Progenitor cell of endocrine pancreas (in vitro differentiated cells): ENCODE data around the gene ATG7. TPM values are rescaled to one million over a fixed set of nuclear protein-coding genes. Genes with fewer than 3 reads are reported as not detected.

ENCODE experiments used
- DNase-seq: peaks from one replicate; pipeline ENCODE4 v3.0.0; 2021; ENCODE audit warnings: low spot score; ENCODE audit not compliant: unreplicated experiment
- H3K27ac Mint-ChIP-seq: 2 replicates; pipeline ENCODE4 v1.8.0; 2021; ENCODE audit warnings: mild to moderate bottlenecking, moderate library complexity, mixed read lengths
- H3K27me3 Mint-ChIP-seq: 2 replicates; pipeline ENCODE4 v1.8.0; 2021; ENCODE audit warnings: mixed read lengths
- H3K36me3 Mint-ChIP-seq: 2 replicates; pipeline ENCODE4 v1.8.0; 2022; ENCODE audit warnings: mixed read lengths; ENCODE audit not compliant: insufficient read depth
- H3K4me1 Mint-ChIP-seq: 2 replicates; pipeline ENCODE4 v1.8.0; 2021; ENCODE audit warnings: low read depth, mixed read lengths
- H3K4me3 Mint-ChIP-seq: 2 replicates; pipeline ENCODE4 v1.8.0; 2021; ENCODE audit warnings: low read depth, mild to moderate bottlenecking, moderate library complexity, mixed read lengths
- H3K9me3 Mint-ChIP-seq: 2 replicates; pipeline ENCODE4 v1.8.0; 2021; ENCODE audit warnings: low read depth, mixed read lengths
- total RNA-seq: library from RNA; stranded (reverse); gene quantifications from 2 replicates; pipeline ENCODE4 v1.2.1, GENCODE V29; 2021
- TF ChIP-seq, protein P1 (sequence below): fragments of 200-600 bp; sonication (generic); IDR thresholded peaks from one replicate; pipeline ENCODE4 v1.5.0; 2021; ENCODE audit warnings: antibody characterized with exemption, mild to moderate bottlenecking; ENCODE audit not compliant: unreplicated experiment

Gene ATG7
- total RNA-seq, 1 donor from 2014 or later = 29.1 TPM

DNA sequence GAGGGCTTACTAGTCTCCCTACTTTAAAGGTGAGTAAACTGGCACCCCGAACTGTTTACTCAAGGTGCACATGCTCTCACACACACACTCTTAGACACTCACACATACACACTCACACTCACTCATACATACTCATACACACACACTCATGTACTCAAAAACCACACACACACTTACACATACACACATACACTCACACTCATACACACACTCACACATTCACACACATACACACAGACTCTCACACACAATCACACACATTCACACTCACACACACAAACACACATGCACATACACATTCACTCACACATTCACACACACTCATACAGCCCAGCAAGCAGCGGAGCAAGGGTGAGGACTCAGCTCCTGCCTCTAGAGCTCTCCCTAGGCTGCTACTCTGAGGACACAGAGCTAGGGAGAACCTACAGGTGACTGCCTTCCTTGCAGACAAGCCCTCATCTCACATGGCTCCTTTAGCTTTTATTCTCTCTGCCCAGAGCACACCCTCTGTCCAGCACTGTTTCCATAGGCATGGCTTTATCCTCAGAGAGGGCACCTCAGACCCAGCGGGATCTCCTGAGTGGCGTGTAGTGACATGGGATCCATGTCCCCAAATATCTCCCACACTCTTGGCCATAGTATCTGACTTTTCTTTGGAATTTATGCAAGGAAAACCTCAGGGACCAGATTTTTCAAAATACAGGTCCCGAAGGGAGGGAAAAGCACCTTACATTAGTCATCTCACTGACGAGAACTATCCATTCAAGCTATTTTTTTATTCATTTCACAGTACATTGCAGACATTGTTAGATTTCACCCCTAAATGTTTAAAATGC is 26.2 kb upstream of the ATG7 start:
- H3K9me3 Mint-ChIP-seq = no peaks in the 10 kb centered on the region
- H3K4me3 Mint-ChIP-seq = no peak overlapping the region
- no peak for DNase-seq
- no peaks in the 10 kb centered on the region for H3K4me1 Mint-ChIP-seq
- no peak overlapping the region for H3K27ac Mint-ChIP-seq
- no peaks in the 10 kb centered on the region for H3K36me3 Mint-ChIP-seq
- TF ChIP-seq, protein P1, sequence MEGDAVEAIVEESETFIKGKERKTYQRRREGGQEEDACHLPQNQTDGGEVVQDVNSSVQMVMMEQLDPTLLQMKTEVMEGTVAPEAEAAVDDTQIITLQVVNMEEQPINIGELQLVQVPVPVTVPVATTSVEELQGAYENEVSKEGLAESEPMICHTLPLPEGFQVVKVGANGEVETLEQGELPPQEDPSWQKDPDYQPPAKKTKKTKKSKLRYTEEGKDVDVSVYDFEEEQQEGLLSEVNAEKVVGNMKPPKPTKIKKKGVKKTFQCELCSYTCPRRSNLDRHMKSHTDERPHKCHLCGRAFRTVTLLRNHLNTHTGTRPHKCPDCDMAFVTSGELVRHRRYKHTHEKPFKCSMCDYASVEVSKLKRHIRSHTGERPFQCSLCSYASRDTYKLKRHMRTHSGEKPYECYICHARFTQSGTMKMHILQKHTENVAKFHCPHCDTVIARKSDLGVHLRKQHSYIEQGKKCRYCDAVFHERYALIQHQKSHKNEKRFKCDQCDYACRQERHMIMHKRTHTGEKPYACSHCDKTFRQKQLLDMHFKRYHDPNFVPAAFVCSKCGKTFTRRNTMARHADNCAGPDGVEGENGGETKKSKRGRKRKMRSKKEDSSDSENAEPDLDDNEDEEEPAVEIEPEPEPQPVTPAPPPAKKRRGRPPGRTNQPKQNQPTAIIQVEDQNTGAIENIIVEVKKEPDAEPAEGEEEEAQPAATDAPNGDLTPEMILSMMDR = no peak
- peaks cover 4% of the 10 kb centered on the region for H3K27me3 Mint-ChIP-seq

DNA sequence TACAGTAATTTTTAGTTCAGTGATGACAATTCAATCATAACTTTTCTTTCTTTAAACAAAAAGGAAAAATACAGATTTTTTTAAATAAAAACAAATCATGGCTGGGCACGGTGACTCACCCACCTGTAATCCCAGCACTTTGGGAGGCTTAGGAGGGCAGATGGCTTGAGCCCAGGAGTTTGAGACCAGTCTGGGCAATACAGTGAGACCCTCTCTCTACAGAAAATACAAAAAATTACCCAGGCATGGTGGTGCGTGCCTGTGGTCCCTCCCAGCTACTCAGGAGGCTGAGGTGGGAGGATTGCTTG is 25.6 kb upstream of the ATG7 start:
- TF ChIP-seq, protein P1 = no peak
- no peak overlapping the region for H3K27ac Mint-ChIP-seq
- no peaks in the 10 kb centered on the region for H3K4me1 Mint-ChIP-seq
- DNase-seq = no peak
- H3K9me3 Mint-ChIP-seq = no peaks in the 10 kb centered on the region
- no peaks in the 10 kb centered on the region for H3K36me3 Mint-ChIP-seq
- H3K4me3 Mint-ChIP-seq = no peak overlapping the region
- peaks cover 4% of the 10 kb centered on the region for H3K27me3 Mint-ChIP-seq

DNA sequence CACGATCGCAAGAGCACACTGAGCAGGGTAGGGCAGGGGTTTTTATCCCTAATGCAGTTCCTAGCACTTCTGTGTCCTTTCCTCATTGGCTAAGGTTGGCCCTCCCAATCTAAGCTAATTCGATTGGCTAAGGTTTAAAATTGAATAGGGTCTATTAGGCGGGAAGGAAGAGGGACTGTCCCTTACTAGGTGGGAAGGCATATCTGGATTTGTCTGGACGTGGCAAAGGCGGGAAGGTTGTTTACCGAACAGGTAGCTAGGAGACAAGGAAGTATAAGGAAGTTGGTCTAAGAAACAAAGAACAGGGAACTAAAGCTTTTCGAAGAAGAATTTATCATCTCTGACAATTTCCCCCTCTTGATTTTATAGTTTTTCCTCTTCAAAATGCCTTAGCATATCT is 24.8 kb upstream of the ATG7 start:
- Mint-ChIP-seq H3K36me3 (no peaks in the 10 kb centered on the region), H3K9me3 (no peaks in the 10 kb centered on the region), H3K4me3 (no peak overlapping the region), H3K27ac (no peak overlapping the region), H3K4me1 (no peaks in the 10 kb centered on the region), H3K27me3 (peaks cover 4% of the 10 kb centered on the region)
- TF ChIP-seq, protein P1 = no peak
- DNase-seq = no peak

DNA sequence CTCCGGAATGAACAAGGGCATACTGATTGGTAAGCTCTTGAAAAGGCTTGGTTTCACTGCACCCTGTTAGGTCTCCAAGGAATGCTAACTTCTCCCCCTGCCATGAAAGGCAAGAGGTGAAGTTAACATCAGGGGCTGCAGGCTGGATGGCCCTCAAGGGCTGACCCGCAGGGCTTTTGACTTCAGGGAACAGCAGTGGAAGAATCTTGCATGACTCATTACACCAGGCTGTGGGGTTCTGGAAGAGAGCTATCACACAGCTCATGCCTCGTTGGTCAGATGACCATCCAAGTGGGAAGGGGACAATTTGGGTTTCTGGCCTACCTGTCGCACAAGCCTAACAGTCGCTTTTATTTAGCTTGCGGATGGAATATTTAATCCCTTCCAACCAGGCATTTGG is 23.6 kb upstream of the ATG7 start:
- Mint-ChIP-seq H3K27me3 (peaks cover 6% of the 10 kb centered on the region), H3K4me3 (no peak overlapping the region), H3K9me3 (no peaks in the 10 kb centered on the region), H3K4me1 (no peaks in the 10 kb centered on the region), H3K27ac (no peak overlapping the region), H3K36me3 (no peaks in the 10 kb centered on the region)
- DNase-seq = no peak
- TF ChIP-seq, protein P1 = no peak

DNA sequence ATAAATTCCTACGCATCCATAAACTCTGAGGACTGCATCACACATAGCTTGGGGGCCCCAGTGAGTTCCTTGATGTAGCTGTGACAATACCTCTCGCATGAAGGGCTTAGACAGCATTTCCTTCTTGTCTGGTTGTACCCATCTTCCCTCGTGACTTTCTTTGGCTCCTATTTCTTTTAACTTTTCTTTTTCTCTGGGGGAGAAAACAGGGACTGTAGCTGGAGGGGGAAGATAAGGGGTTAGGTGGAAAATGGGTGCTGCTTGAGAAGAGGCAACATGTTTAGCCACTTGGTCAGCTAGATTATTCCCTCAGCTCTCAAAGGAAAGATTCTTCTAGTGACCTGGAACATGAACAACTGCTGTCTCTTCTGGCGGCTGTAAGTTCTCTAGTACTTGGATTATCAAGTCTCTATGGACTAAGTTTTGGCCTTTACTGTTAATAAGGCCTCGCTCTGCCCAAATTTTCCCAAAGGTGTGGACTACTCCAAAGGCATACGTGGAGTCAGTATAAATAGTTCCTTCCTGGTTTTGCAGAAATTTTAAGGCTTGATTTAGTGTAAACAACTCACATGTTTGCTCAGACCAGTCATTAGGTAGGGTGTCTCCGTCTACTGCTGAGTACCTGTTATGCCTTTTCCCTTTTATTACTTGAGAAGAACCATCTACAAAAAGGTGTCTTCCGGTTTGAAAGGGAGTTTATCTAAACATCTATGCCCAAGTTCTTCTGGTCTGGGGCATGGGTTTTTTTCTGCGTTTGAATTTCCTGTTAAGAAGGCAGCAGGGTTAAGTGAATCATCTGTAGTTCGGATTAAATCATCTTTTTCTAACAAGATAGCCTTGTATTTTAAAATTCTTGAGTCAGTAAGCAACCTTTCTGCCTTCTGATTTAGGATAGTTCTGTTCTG is 21.0 kb upstream of the ATG7 start:
- Mint-ChIP-seq H3K4me1 (peaks cover 1% of the 10 kb centered on the region), H3K27ac (no peak overlapping the region), H3K36me3 (no peaks in the 10 kb centered on the region), H3K4me3 (no peak overlapping the region), H3K9me3 (peaks cover 4% of the 10 kb centered on the region), H3K27me3 (peaks cover 4% of the 10 kb centered on the region)
- TF ChIP-seq, protein P1 = no peak
- DNase-seq = no peak
